Ectodermal cell (in vitro differentiated cells): Measurements from ENCODE around the gene CDK8.

Source experiments
- H3K27ac ChIP-seq: 2 replicates; pipeline ENCODE4 v1.7.0; 2013; ENCODE audit warnings: mild to moderate bottlenecking, low read depth, low read length; ENCODE audit not compliant: insufficient read depth, poor library complexity, severe bottlenecking
- H3K27me3 ChIP-seq: 2 replicates; pipeline ENCODE4 v1.7.0; 2013; ENCODE audit warnings: mild to moderate bottlenecking, low read length; ENCODE audit not compliant: insufficient read depth, control insufficient read depth, poor library complexity, severe bottlenecking
- H3K36me3 ChIP-seq: one replicate; pipeline ENCODE4 v1.7.0; 2013; ENCODE audit warnings: low read length; ENCODE audit not compliant: control insufficient read depth, insufficient read depth
- H3K4me1 ChIP-seq: one replicate; pipeline ENCODE4 v1.7.0; 2013; ENCODE audit warnings: low read length; ENCODE audit not compliant: control insufficient read depth, insufficient read depth
- H3K4me3 ChIP-seq: 2 replicates; pipeline ENCODE4 v1.7.0; 2013; ENCODE audit warnings: low read depth, low read length, control low read depth; ENCODE audit not compliant: insufficient read depth
- H3K9me3 ChIP-seq: 2 replicates; pipeline ENCODE4 v1.7.0; 2013; ENCODE audit warnings: mild to moderate bottlenecking, low read length, moderate library complexity; ENCODE audit not compliant: control insufficient read depth
- WGBS, 2 experiments: methylation state at CpG; one replicate each; pipeline ENCODE4 v1.1.7; 2013; ENCODE audit warnings: missing lambda C conversion rate in 2 of 2; 5-methylcytosine and 5-hydroxymethylcytosine counted together

The CDK8 gene

GRCh38 chr13:26376430-26376829 is 122.5 kb downstream of the CDK8 start:
- Histone ChIP-seq H3K4me1 (no peaks in the 10 kb centered on the region), H3K27ac (no peak overlapping the region), H3K4me3 (no peak overlapping the region), H3K27me3 (no peaks in the 10 kb centered on the region), H3K36me3 (no peaks in the 10 kb centered on the region), H3K9me3 (no peaks in the 10 kb centered on the region)

- Histone ChIP-seq H3K4me1 (no peaks in the 10 kb centered on the region), H3K27me3 (no peaks in the 10 kb centered on the region), H3K9me3 (no peaks in the 10 kb centered on the region), H3K36me3 (no peaks in the 10 kb centered on the region), H3K4me3 (no peak overlapping the region), H3K27ac (no peak overlapping the region)
Observed at GRCh38 chr13:26377038-26377437, 123.1 kb downstream of the CDK8 start.

GRCh38 chr13:26378116-26378515 is 124.2 kb downstream of the CDK8 start:
- no peaks in the 10 kb centered on the region for H3K4me1 ChIP-seq
- H3K4me3 ChIP-seq = no peak overlapping the region
- 93 to 96% methylated on average over 3 of the region's 3 CpGs for WGBS, 2 experiments
- H3K36me3 ChIP-seq = no peaks in the 10 kb centered on the region
- H3K27me3 ChIP-seq = no peaks in the 10 kb centered on the region
- H3K9me3 ChIP-seq = no peaks in the 10 kb centered on the region
- no peak overlapping the region for H3K27ac ChIP-seq

GRCh38 chr13:26379831-26380230 is 125.9 kb downstream of the CDK8 start:
- H3K27me3 ChIP-seq = no peaks in the 10 kb centered on the region
- H3K4me1 ChIP-seq = no peaks in the 10 kb centered on the region
- H3K27ac ChIP-seq = no peak overlapping the region
- H3K36me3 ChIP-seq = no peaks in the 10 kb centered on the region
- 94 to 96% methylated on average over 5 of the region's 5 CpGs for WGBS, 2 experiments
- H3K9me3 ChIP-seq = no peaks in the 10 kb centered on the region
- H3K4me3 ChIP-seq = no peak overlapping the region

GRCh38 chr13:26380930-26381329 is 127.0 kb downstream of the CDK8 start:
- Histone ChIP-seq H3K27me3 (no peaks in the 10 kb centered on the region), H3K27ac (no peak overlapping the region), H3K4me3 (no peak overlapping the region), H3K4me1 (no peaks in the 10 kb centered on the region), H3K9me3 (no peaks in the 10 kb centered on the region), H3K36me3 (no peaks in the 10 kb centered on the region)
- 89 to 94% methylated on average over 2 of the region's 2 CpGs for WGBS, 2 experiments

GRCh38 chr13:26382366-26382765 is 128.4 kb downstream of the CDK8 start:
- Histone ChIP-seq H3K9me3 (no peaks in the 10 kb centered on the region), H3K27me3 (no peaks in the 10 kb centered on the region), H3K36me3 (no peaks in the 10 kb centered on the region), H3K4me1 (no peaks in the 10 kb centered on the region), H3K27ac (no peak overlapping the region), H3K4me3 (no peak overlapping the region)
- WGBS, 2 experiments = 90 to 93% methylated on average over 2 of the region's 2 CpGs

- no peak overlapping the region for H3K27ac ChIP-seq
- peaks cover 3% of the 10 kb centered on the region for H3K36me3 ChIP-seq
- no peaks in the 10 kb centered on the region for H3K9me3 ChIP-seq
- H3K27me3 ChIP-seq = no peaks in the 10 kb centered on the region
- no peaks in the 10 kb centered on the region for H3K4me1 ChIP-seq
- WGBS, 2 experiments = 95 to 97% methylated on average over 2 to 4 of the region's 4 CpGs
- no peak overlapping the region for H3K4me3 ChIP-seq
Observed at GRCh38 chr13:26382835-26383234, 128.9 kb downstream of the CDK8 start.

GRCh38 chr13:26384587-26384986 is 130.7 kb downstream of the CDK8 start:
- peaks cover 3% of the 10 kb centered on the region for H3K36me3 ChIP-seq
- H3K9me3 ChIP-seq = no peaks in the 10 kb centered on the region
- H3K4me1 ChIP-seq = no peaks in the 10 kb centered on the region
- H3K27me3 ChIP-seq = no peaks in the 10 kb centered on the region
- H3K4me3 ChIP-seq = no peak overlapping the region
- H3K27ac ChIP-seq = no peak overlapping the region
- 82 to 92% methylated on average over 1 of the region's 1 CpG for WGBS, 2 experiments

- no peaks in the 10 kb centered on the region for H3K9me3 ChIP-seq
- no peaks in the 10 kb centered on the region for H3K27me3 ChIP-seq
- H3K4me1 ChIP-seq = no peaks in the 10 kb centered on the region
- H3K4me3 ChIP-seq = no peak overlapping the region
- whole genome bisulfite sequencing, 2 experiments = 80 to 92% methylated on average over 1 of the region's 1 CpG
- H3K27ac ChIP-seq = no peak overlapping the region
- H3K36me3 ChIP-seq = peaks cover 3% of the 10 kb centered on the region
Observed at GRCh38 chr13:26386026-26386425, 132.1 kb downstream of the CDK8 start.

- WGBS, 2 experiments = 93 to 97% methylated on average over 3 of the region's 3 CpGs
- peaks cover 3% of the 10 kb centered on the region for H3K36me3 ChIP-seq
- no peak overlapping the region for H3K4me3 ChIP-seq
- no peaks in the 10 kb centered on the region for H3K4me1 ChIP-seq
- H3K27me3 ChIP-seq = no peaks in the 10 kb centered on the region
- H3K9me3 ChIP-seq = no peaks in the 10 kb centered on the region
- H3K27ac ChIP-seq = no peak overlapping the region
Observed at GRCh38 chr13:26390203-26390602, 136.3 kb downstream of the CDK8 start.

- no peak overlapping the region for H3K4me3 ChIP-seq
- H3K9me3 ChIP-seq = no peaks in the 10 kb centered on the region
- peaks cover 6% of the 10 kb centered on the region for H3K36me3 ChIP-seq
- H3K27ac ChIP-seq = no peak overlapping the region
- 77 to 100% methylated on average over 1 of the region's 1 CpG for WGBS, 2 experiments
- H3K4me1 ChIP-seq = no peaks in the 10 kb centered on the region
- H3K27me3 ChIP-seq = no peaks in the 10 kb centered on the region
Observed at GRCh38 chr13:26400545-26400944, 146.6 kb downstream of the CDK8 start.
